GM19324 (cell line): ENCODE data around the gene TMEM119.

ENCODE experiments used
- ATAC-seq: cut with Tn5 transposase; IDR thresholded peaks from one replicate; pipeline ENCODE4 v1.9.1; 2021; ENCODE audit warnings: mild to moderate bottlenecking, moderate library complexity; ENCODE audit not compliant: unreplicated experiment, low FRiP score

The TMEM119 gene

GRCh38 chr12:108597559-108598471, at the start of gene TMEM119:
TSS of gene TMEM119 (minus strand) at chr12:108598084. CDS start at chr12:108592383, 5,701 bp downstream.
- ATAC-seq: no peak

- ATAC-seq: no peak
Measured at GRCh38 chr12:108646600-108647579, 49.0 kb upstream of the TMEM119 start.

GRCh38 chr12:108645686-108646599, 48.1 kb upstream of the TMEM119 start:
- ATAC-seq: no peak

- ATAC-seq: no peak
Measured at GRCh38 chr12:108644811-108645120, 46.9 kb upstream of the TMEM119 start.

GRCh38 chr12:108643941-108644810, 46.3 kb upstream of the TMEM119 start:
- ATAC-seq: no peak

- no peak for ATAC-seq
Measured at GRCh38 chr12:108642899-108643654, 45.2 kb upstream of the TMEM119 start.

GRCh38 chr12:108642269-108642870, 44.5 kb upstream of the TMEM119 start:
- no peak for ATAC-seq

- ATAC-seq: no peak
Measured at GRCh38 chr12:108641446-108642268, 43.8 kb upstream of the TMEM119 start.

GRCh38 chr12:108640802-108641445, 43.0 kb upstream of the TMEM119 start:
- no peak for ATAC-seq

- ATAC-seq: no peak
Measured at GRCh38 chr12:108638997-108639822, 41.3 kb upstream of the TMEM119 start.

GRCh38 chr12:108638141-108638827, 40.4 kb upstream of the TMEM119 start:
- ATAC-seq: no peak

- ATAC-seq: no peak
Measured at GRCh38 chr12:108637222-108637971, 39.5 kb upstream of the TMEM119 start.

- no peak for ATAC-seq
Measured at GRCh38 chr12:108635997-108636808, 38.3 kb upstream of the TMEM119 start.
